Activated naive CD4-positive, alpha-beta T cell treated with anti-CD3 and anti-CD28 coated beads, Interleukin-2, amount 10 ng/mL, durations not matched to agents 7 days and 5 days (primary cell): ENCODE measurements around the gene CAVIN4.
A peak's percentile ranks its signal among the peaks of the same experiment; 100 is the strongest.

Source experiments
- CTCF ChIA-PET: fragments of 350-600 bp; sonication (Branson Sonifier 250); formaldehyde crosslinking; loops from one replicate; lab custom pipeline; 2021; ENCODE audit warnings: antibody characterized with exemption; lab: Charles Lee
- DNase-seq: peaks from one replicate; pipeline ENCODE4 v3.0.0-alpha.2; 2020
- H3K27ac Mint-ChIP-seq: one replicate; pipeline ENCODE4 v1.8.0; 2021; ENCODE audit warnings: mild to moderate bottlenecking, moderate library complexity, mixed read lengths
- H3K27me3 Mint-ChIP-seq: one replicate; pipeline ENCODE4 v1.8.0; 2021; ENCODE audit warnings: mild to moderate bottlenecking, mixed read lengths
- H3K36me3 Mint-ChIP-seq: one replicate; pipeline ENCODE4 v1.8.0; 2021; ENCODE audit warnings: mixed read lengths
- H3K4me1 Mint-ChIP-seq: one replicate; pipeline ENCODE4 v1.8.0; 2021; ENCODE audit warnings: mixed read lengths
- H3K4me3 Mint-ChIP-seq: one replicate; pipeline ENCODE4 v1.8.0; 2021; ENCODE audit warnings: mild to moderate bottlenecking, moderate library complexity, mixed read lengths
- H3K9me3 Mint-ChIP-seq: one replicate; pipeline ENCODE4 v1.8.0; 2021; ENCODE audit warnings: mixed read lengths

Gene CAVIN4

DNA sequence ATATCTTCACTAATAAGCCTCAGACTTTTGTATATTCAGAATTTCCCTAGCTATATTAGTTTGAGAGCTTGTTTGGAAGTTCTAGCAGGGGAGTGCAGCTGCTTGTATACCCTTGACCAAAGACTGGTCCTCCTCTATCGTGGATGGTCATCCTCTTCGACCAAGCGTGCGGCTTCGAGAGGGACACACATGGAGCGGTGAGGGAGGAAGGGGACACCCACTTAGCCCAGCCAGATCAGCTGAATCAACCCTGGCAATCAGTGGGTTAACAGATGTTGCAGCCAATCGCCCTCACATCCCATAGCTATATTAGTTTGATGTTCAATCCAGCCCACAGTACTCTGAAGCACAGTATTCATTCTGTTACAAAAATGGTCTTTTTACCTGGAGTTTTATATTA, 3.2 kb downstream of the CAVIN4 start:
- H3K27ac Mint-ChIP-seq = no peak overlapping the region
- CTCF ChIA-PET = interaction anchor here (0.7 to 1.0 kb wide), 4 partner anchors 8 to 616 kb away, joined by 3 read pairs; no protein-coding TSS in a partner anchor
- no peaks in the 10 kb centered on the region for H3K4me1 Mint-ChIP-seq
- H3K27me3 Mint-ChIP-seq = peaks cover 5% of the 10 kb centered on the region
- H3K4me3 Mint-ChIP-seq = no peak overlapping the region
- DNase-seq = no peak
- H3K36me3 Mint-ChIP-seq = no peaks in the 10 kb centered on the region
- H3K9me3 Mint-ChIP-seq = no peaks in the 10 kb centered on the region

DNA sequence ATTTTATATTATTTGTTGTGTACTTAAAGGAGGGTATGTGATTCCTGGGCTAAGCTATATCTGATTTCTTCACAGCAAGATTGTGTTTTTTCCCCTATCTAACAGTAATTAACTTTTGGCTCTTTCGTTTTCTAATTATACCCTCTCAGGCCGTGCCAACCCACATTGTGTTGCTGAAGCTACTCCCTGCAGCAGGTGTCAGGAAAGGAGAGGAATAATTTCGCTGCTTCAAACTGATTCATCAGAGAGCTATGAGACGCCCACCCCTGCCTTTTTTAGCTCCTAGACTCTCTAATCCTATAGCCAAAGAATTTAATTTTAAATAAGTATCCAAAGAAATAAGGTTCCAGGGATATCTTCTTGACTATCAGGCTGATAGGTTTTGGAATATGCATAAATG, 3.8 kb downstream of the CAVIN4 start:
- H3K27ac Mint-ChIP-seq = no peak overlapping the region
- CTCF ChIA-PET = interaction anchor here (0.7 to 1.0 kb wide), 3 partner anchors 9 to 616 kb away, joined by 3 read pairs; no protein-coding TSS in a partner anchor
- peaks cover 5% of the 10 kb centered on the region for H3K27me3 Mint-ChIP-seq
- H3K4me3 Mint-ChIP-seq = no peak overlapping the region
- DNase-seq = no peak
- H3K36me3 Mint-ChIP-seq = no peaks in the 10 kb centered on the region
- H3K4me1 Mint-ChIP-seq = no peaks in the 10 kb centered on the region
- no peaks in the 10 kb centered on the region for H3K9me3 Mint-ChIP-seq

DNA sequence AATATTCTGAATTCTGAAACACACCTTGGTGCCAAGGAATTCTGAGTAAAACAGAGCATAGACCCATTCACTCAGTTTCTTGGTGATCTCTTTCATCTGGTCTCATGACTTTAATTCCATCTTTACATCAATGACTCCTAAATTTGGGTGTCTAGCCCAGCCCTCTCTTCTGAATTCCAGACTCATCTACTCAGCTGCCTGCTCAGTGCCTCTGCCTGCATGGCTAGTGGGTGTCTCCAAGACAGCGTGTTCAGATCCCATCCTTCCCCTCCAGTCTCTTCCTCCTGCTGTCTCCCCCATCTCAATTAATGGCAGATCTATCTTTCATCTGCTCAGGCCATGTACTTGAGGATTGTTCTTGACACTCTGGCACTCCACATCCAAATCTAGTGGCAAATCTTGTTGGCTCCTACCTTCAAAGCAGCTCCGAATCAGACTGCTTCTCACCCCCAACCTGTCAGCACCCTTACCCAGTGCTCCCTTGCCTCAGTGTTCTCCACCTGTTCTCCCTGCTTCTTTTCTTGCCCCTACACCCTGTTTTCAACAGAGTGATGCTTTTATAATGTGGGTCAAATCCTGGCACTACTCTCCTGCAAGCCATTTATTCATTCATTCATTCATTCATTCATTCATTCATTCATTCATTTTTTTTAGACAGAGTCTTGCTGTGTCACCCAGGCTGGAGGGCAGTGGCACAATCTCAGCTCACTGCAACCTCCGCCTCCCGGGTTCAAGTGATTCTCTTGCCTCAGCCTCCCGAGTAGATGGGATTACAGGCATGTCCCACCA, 5.3 kb downstream of the CAVIN4 start:
- Mint-ChIP-seq H3K4me3 (no peak overlapping the region), H3K27me3 (peaks cover 10% of the 10 kb centered on the region), H3K36me3 (no peaks in the 10 kb centered on the region), H3K4me1 (no peaks in the 10 kb centered on the region), H3K9me3 (no peaks in the 10 kb centered on the region), H3K27ac (no peak overlapping the region)
- CTCF ChIA-PET = no interaction called here
- DNase-seq = no peak

DNA sequence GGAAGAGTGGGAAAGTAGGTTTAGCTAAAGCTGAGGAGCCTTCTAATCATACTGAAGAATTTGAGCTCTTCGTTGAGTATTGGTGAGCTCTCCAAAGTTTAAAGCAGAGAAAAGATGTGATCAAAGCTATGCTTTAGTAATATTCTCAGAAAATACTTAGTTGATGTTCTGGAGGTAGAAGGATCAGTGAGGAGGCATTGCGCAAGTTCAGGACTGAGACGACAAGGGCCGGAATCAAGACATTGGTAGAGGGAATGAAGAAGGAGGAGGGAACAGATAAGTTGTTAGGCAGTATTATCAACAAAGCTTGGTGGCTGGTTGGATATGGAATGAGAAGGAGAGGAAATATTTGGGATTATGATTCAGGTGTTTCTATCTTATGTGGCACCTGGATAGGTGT, 7.1 kb downstream of the CAVIN4 start:
- H3K4me1 Mint-ChIP-seq = no peaks in the 10 kb centered on the region
- no peak overlapping the region for H3K27ac Mint-ChIP-seq
- no peak overlapping the region for H3K4me3 Mint-ChIP-seq
- H3K9me3 Mint-ChIP-seq = no peaks in the 10 kb centered on the region
- H3K27me3 Mint-ChIP-seq = peaks cover 10% of the 10 kb centered on the region
- no peaks in the 10 kb centered on the region for H3K36me3 Mint-ChIP-seq
- DNase-seq = no peak
- CTCF ChIA-PET = interaction anchor here (1.3 kb wide), 1 partner anchor 147 kb away, joined by 3 read pairs; no protein-coding TSS in a partner anchor

DNA sequence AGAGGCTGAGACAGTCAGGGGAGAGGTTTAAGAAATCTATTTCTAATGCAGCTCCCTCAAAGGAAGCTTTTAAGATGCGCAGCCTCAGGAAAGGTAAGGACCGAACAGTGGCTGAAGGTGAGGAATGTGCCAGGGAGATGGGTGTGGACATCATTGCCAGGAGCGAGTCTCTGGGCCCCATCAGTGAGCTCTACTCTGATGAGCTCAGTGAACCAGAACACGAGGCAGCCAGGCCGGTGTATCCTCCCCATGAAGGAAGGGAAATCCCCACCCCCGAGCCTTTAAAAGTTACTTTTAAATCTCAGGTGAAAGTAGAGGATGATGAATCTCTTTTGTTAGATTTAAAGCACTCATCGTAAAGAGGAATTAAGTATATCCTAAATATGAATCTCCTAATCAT, 8.2 kb downstream of the CAVIN4 start:
- no peaks in the 10 kb centered on the region for H3K4me1 Mint-ChIP-seq
- CTCF ChIA-PET = interaction anchor here (1.2 kb wide), 1 partner anchor 9 kb away, joined by 3 read pairs; no protein-coding TSS in a partner anchor
- no peak overlapping the region for H3K27ac Mint-ChIP-seq
- H3K9me3 Mint-ChIP-seq = no peaks in the 10 kb centered on the region
- no peak overlapping the region for H3K4me3 Mint-ChIP-seq
- no peaks in the 10 kb centered on the region for H3K36me3 Mint-ChIP-seq
- peaks cover 10% of the 10 kb centered on the region for H3K27me3 Mint-ChIP-seq
- DNase-seq = no peak

DNA sequence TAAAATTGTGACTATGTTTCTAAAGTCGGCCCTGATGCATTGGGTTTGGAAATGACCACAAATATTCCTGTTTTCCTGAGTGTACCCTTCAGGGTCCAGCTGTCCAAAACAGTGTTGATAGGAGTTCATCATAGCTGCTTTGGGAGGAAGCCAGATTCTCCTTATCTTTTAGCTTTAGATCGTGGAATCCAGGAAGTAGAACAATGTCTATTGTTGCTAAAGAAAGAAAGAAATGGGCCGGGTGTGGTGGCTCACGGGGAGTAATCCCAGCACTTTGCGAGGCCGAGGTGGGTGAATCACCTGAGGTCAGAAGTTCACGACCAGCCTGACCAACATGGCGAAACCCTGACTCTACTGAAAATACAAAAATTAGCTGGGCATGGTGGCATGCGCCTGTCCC, 9.5 kb downstream of the CAVIN4 start:
- Mint-ChIP-seq H3K4me1 (no peaks in the 10 kb centered on the region), H3K36me3 (no peaks in the 10 kb centered on the region), H3K9me3 (no peaks in the 10 kb centered on the region), H3K27ac (no peak overlapping the region), H3K4me3 (no peak overlapping the region), H3K27me3 (peaks cover 7% of the 10 kb centered on the region)
- DNase-seq = no peak
- CTCF ChIA-PET = interaction anchor here (0.9 to 1.2 kb wide), 2 partner anchors 8 to 12 kb away, joined by 3 read pairs; no protein-coding TSS in a partner anchor

DNA sequence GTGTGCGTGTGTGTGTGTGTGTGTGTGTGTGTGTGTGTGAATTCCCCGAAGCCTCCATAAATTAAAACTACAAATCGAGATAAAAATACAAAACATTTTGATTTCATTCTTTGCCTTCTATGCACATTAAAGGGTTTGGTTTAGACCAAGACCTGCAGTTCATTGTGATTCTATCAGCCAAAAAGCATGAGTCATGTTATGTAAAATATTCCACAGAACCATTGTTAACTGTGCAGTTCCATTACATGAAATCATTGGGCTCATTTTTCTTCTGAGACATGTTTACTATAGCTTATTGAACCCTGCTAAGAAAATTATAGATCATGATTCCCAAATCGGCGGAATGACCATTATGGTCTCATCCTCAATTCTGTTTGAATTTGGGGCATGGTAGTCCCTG, 11.7 kb downstream of the CAVIN4 start:
- no peak for DNase-seq
- Mint-ChIP-seq H3K4me3 (no peak overlapping the region), H3K9me3 (no peaks in the 10 kb centered on the region), H3K27me3 (peaks cover 5% of the 10 kb centered on the region), H3K27ac (no peak overlapping the region), H3K36me3 (no peaks in the 10 kb centered on the region), H3K4me1 (no peaks in the 10 kb centered on the region)
- CTCF ChIA-PET = interaction anchor here (1.5 to 1.6 kb wide), 2 partner anchors 9 to 11 kb away, joined by 4 to 7 read pairs; no protein-coding TSS in a partner anchor

DNA sequence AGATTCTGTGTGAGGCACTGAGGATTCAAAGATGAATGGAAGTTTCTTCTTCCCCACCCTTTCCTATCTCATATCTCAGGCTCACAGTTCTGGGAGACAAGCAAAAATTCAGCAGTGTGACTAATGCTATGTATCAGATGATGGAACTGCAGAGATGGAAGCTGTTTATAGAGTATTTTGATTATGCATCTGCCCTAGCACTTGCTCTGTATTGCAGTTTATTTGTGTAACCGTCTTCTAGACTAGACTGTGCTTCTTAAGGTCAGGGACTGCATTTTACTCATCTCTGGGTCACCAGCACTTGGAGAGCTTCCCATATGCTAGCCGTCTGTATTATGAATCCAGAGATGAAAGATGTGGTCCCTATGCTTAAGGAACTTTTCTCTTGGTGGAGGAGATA, 12.6 kb downstream of the CAVIN4 start:
- Mint-ChIP-seq H3K4me1 (no peaks in the 10 kb centered on the region), H3K4me3 (no peak overlapping the region), H3K36me3 (no peaks in the 10 kb centered on the region), H3K9me3 (no peaks in the 10 kb centered on the region), H3K27ac (no peak overlapping the region), H3K27me3 (peaks cover 5% of the 10 kb centered on the region)
- no peak for DNase-seq
- CTCF ChIA-PET = interaction anchor here (1.5 to 1.6 kb wide), 2 partner anchors 8 to 10 kb away, joined by 4 to 7 read pairs; no protein-coding TSS in a partner anchor

DNA sequence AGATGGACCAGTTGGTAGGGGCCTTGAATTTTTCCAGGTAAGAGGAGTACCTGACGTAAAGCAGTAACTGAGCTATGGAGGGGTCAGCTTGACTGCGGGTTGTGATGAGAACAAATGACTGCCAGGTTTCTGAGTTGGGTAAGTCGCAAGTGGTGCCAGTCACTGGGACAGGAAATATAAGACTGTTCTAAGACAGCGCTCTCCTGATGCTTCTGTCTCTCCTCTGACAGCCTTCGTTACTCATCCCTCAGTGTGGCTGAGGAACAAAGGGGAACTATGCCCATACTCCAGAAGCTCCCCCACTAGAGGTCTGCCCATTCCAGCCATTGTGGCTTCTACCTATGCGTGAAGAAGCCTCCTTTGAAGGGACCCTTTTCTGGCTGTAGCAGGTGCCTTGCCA, 13.3 kb downstream of the CAVIN4 start:
- Mint-ChIP-seq H3K36me3 (no peaks in the 10 kb centered on the region), H3K4me3 (no peak overlapping the region), H3K27me3 (peaks cover 5% of the 10 kb centered on the region), H3K27ac (no peak overlapping the region), H3K9me3 (no peaks in the 10 kb centered on the region), H3K4me1 (no peaks in the 10 kb centered on the region)
- CTCF ChIA-PET = interaction anchor here (0.6 kb wide), 1 partner anchor 30 kb away, joined by 4 read pairs; no protein-coding TSS in a partner anchor
- no peak for DNase-seq

DNA sequence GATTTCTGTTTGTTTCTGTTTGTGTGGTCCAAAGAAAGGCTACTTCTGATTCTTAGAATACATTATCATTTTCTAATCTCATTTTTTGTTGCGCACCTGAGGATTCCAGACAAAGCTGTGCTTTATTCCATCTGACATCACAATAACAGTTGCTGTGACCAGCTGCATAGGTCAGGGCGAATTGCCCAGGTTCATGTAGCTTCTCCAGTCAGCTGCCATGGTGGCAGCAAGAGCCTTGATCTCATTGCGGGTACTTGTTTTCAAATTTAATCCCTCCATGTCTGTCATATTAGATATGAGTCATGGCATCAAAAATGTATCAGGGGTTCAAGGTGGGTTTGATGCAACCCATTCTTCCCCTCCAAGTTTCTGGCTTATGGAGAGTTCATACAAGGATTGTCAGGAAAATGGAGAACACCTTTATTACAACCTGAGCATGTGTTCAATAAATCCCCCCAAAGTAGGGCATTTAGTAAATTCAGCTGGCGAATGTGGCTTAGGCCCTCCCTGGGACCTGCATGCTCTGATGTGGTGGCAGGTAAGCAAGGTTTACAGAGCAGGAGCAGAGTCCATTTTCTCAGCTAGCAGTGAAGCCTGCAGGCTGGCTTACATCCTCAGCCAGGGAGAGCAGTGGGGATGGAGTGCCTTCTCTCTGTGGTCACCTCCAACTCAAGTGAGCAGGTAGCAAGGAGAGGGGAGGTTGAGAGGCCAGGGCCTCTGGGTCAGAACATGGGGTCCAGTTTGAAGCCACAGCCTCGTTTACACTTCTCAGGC, 13.9 kb downstream of the CAVIN4 start:
- DNase-seq = no peak
- Mint-ChIP-seq H3K27ac (no peak overlapping the region), H3K9me3 (no peaks in the 10 kb centered on the region), H3K36me3 (no peaks in the 10 kb centered on the region), H3K4me3 (no peak overlapping the region), H3K4me1 (no peaks in the 10 kb centered on the region), H3K27me3 (peaks cover 8% of the 10 kb centered on the region)
- CTCF ChIA-PET = interaction anchor here (0.6 kb wide), 1 partner anchor 30 kb away, joined by 4 read pairs; no protein-coding TSS in a partner anchor

DNA sequence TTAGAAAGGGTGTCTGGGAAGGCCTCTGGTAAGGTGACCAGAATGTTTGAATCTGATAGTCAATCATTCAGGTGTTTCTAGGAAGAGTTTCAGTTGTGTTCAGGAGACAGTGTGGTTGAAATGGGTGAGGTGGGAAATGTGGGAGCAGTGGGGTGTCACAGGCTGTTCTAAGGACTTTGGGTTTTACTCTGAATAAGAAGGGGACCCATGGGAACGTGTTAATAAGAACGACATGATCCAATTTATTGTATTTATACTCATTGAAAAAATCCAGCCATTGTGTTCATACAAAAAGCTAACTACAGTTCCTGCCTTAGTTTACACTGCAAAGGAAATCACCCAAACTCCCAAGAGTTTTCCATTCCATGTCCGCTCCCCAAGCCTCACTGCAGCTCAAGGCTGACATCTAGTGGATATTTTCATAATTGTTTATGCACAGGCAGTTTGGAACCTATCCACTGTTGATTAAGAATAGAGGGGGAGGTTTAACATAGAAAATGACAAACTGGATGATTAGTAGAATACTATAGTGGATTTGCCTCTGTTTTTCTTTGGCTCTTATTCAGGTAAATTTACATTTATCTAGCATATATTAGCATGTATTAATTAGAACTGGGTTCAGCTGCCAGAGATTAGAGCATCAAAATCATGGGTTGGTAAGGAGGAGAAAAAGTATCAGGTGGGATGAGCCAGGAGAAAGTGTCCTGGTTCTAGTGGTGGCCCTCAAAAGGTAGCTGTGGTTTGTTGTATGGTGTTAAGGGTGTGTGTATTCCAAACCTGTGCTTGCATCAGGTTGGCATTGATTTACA, 17.7 kb downstream of the CAVIN4 start:
- H3K36me3 Mint-ChIP-seq = no peaks in the 10 kb centered on the region
- H3K27me3 Mint-ChIP-seq = peaks cover 15% of the 10 kb centered on the region
- CTCF ChIA-PET = interaction anchor here (0.7 to 2.4 kb wide), 7 partner anchors 9 to 392 kb away, joined by 3 to 7 read pairs (median 4); partner anchors contain the start of gene TMEFF1
- H3K4me3 Mint-ChIP-seq = no peak overlapping the region
- no peaks in the 10 kb centered on the region for H3K9me3 Mint-ChIP-seq
- no peak for DNase-seq
- no peak overlapping the region for H3K27ac Mint-ChIP-seq
- peaks cover 19% of the 10 kb centered on the region for H3K4me1 Mint-ChIP-seq

DNA sequence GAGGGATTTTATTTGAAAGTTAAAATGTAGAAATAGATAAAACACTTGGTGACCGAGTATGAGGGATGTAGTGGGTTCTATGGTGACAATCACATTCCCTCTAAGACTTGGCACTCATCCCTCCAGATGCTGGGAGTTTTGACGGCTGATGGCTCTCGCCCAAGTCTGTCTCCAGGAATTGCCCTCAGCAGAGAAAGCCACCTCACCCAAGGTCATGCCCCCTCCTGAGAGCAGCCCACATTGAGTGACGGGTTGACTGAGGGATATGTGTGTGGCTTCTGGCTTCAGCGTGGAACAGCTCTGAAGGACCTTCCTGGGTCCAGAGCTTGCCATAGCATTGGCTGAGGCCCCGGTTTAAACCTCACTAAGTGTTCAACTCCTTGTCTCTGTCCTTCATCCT, 19.4 kb downstream of the CAVIN4 start:
- no peaks in the 10 kb centered on the region for H3K9me3 Mint-ChIP-seq
- peaks cover 19% of the 10 kb centered on the region for H3K4me1 Mint-ChIP-seq
- no peaks in the 10 kb centered on the region for H3K36me3 Mint-ChIP-seq
- CTCF ChIA-PET = interaction anchor here (0.9 to 2.4 kb wide), 4 partner anchors 93 to 1413 kb away, joined by 3 to 7 read pairs (median 4); no protein-coding TSS in a partner anchor
- H3K4me3 Mint-ChIP-seq = no peak overlapping the region
- H3K27me3 Mint-ChIP-seq = peaks cover 15% of the 10 kb centered on the region
- DNase-seq = no peak
- H3K27ac Mint-ChIP-seq = no peak overlapping the region

DNA sequence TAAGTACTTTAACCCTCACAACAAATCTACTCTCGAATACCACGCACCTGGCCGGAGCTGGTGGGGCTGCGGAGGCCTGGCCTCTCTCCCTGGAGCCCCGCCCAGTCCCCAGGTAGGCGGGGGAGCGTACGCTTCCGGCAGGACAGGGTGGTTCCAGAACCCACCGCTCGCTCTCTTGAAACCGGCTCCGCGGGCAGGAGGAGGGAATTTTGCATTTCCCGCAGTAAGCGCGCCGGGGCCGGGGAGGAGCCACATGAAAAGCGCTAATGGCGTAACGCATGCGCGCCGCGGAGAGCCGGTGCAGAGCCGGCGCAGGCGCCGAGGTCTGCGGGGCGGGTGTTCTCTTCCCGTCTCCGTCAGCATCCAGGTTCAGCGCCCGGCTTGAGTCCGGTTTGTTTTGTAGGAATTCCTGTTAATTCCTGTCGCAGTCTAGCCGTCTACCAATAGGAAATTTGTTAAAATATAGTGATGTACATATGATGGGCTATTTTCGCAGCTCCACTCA, 20.8 kb downstream of the CAVIN4 start:
- DNase-seq = peak; percentile 83
- CTCF ChIA-PET = interaction anchor here (0.7 to 1.1 kb wide), 3 partner anchors 9 to 11 kb away, joined by 3 to 4 read pairs (median 3); no protein-coding TSS in a partner anchor
- H3K4me3 Mint-ChIP-seq = peak overlapping the region; percentile 72
- H3K36me3 Mint-ChIP-seq = no peaks in the 10 kb centered on the region
- peaks cover 15% of the 10 kb centered on the region for H3K27me3 Mint-ChIP-seq
- peaks cover 19% of the 10 kb centered on the region for H3K4me1 Mint-ChIP-seq
- H3K9me3 Mint-ChIP-seq = no peaks in the 10 kb centered on the region
- no peak overlapping the region for H3K27ac Mint-ChIP-seq
